Cortex of kidney (tissue), 1 donor: Measurements from ENCODE around the gene GPR17.

Experiments
- DNase-seq: peaks from one replicate; lab custom pipeline; 2025; lab: John Stamatoyannopoulos, UW

Gene GPR17

GRCh38 chr2:127614731-127615130 lies 31.2 kb upstream of the GPR17 start:
- DNase-seq, result no peak

GRCh38 chr2:127615511-127616166 lies 30.3 kb upstream of the GPR17 start:
- DNase-seq, result no peak

GRCh38 chr2:127618551-127619202 lies 27.3 kb upstream of the GPR17 start:
- no peak for DNase-seq

- DNase-seq, result no peak
These were observed 26.8 kb upstream of the GPR17 start for GRCh38 chr2:127619203-127619590.

GRCh38 chr2:127619877-127620705 lies 25.9 kb upstream of the GPR17 start:
- DNase-seq, result no peak

- DNase-seq, result no peak
These were observed 25.1 kb upstream of the GPR17 start for GRCh38 chr2:127620866-127621265.

GRCh38 chr2:127621981-127622431 lies 23.9 kb upstream of the GPR17 start:
- no peak for DNase-seq

GRCh38 chr2:127622561-127623387 lies 23.2 kb upstream of the GPR17 start:
- no peak for DNase-seq

- no peak for DNase-seq
These were observed 22.3 kb upstream of the GPR17 start for GRCh38 chr2:127623388-127624319.

- DNase-seq, result no peak
These were observed 21.6 kb upstream of the GPR17 start for GRCh38 chr2:127624320-127624755.

- no peak for DNase-seq
These were observed 21.0 kb upstream of the GPR17 start for GRCh38 chr2:127624756-127625571.

GRCh38 chr2:127625572-127625951 lies 20.4 kb upstream of the GPR17 start:
- no peak for DNase-seq

- no peak for DNase-seq
These were observed 19.8 kb upstream of the GPR17 start for GRCh38 chr2:127626175-127626574.

- DNase-seq, result no peak
These were observed 18.8 kb upstream of the GPR17 start for GRCh38 chr2:127626917-127627739.

- DNase-seq, result no peak
These were observed 18.0 kb upstream of the GPR17 start for GRCh38 chr2:127627740-127628571.

GRCh38 chr2:127628767-127629614 lies 17.0 kb upstream of the GPR17 start:
- DNase-seq, result no peak

GRCh38 chr2:127629637-127630036 lies 16.3 kb upstream of the GPR17 start:
- no peak for DNase-seq
